Mucosa of descending colon (tissue), 3 donors: ENCODE data around the gene TRA2A. TPM values are rescaled to one million over a fixed set of nuclear protein-coding genes. Genes with fewer than 3 reads are reported as not detected.

ENCODE experiments used
- ATAC-seq: fragments of 200-7000 bp; cut with Tn5 transposase; one replicate; pipeline ENCODE4 v1.9.1; 2020; ENCODE audit warnings: mild to moderate bottlenecking, moderate library complexity
- DNase-seq, 3 donors: peaks; one replicate each; pipeline ENCODE4 v3.0.0-alpha.2; 2020
- H3K36me3 ChIP-seq: fragments of 200-600 bp; one replicate; pipeline ENCODE4 v1.8.0; 2021; ENCODE audit warnings: low read depth, mild to moderate bottlenecking
- H3K4me1 ChIP-seq: fragments of 200-600 bp; one replicate; pipeline ENCODE4 v1.8.0; 2021; ENCODE audit warnings: low read depth, mild to moderate bottlenecking
- H3K4me3 ChIP-seq: fragments of 200-600 bp; one replicate; pipeline ENCODE4 v1.8.0; 2021; ENCODE audit warnings: mild to moderate bottlenecking
- H3K9me3 ChIP-seq: fragments of 200-600 bp; one replicate; pipeline ENCODE4 v1.8.0; 2021; ENCODE audit warnings: mild to moderate bottlenecking
- intact Hi-C, 2 donors: fragments of 100-400 bp; cut with DNase I in 1 of 2; cut with micrococcal nuclease in 1 of 2; formaldehyde crosslinking; loops; one replicate each; pipeline versions ENCODE4 v1.11.0 to v1.11.1; 2022; cut with DNase I, micrococcal nuclease
- total RNA-seq, 3 donors: library from RNA; stranded (reverse); fragmentation: NEBNext Ultra II Directional in 2 of 3; extraction: Animal tissue kit (Norgen Biotek cat#: 25700) in 2 of 3; gene quantifications; one replicate each; pipeline versions ENCODE4 v1.2.1 to v1.2.4, GENCODE V29; 2021 to 2023
- TF ChIP-seq, protein P1 (sequence below): fragments of 200-600 bp; IDR thresholded peaks from one replicate; pipeline ENCODE4 v1.8.0; 2022; ENCODE audit warnings: antibody characterized with exemption, mild to moderate bottlenecking
- donor health status: DM: no; HTN: no; CAD: no; lungs with moderate emphysema.
- donor health status: DM: no; HTN: no; CAD: no.
- donor health status: DM: no; HTN: yes; CAD: no.

The TRA2A gene
- total RNA-seq, 3 donors from 2014 or later = 74.6 to 79.3 (median 76.8) TPM

DNA sequence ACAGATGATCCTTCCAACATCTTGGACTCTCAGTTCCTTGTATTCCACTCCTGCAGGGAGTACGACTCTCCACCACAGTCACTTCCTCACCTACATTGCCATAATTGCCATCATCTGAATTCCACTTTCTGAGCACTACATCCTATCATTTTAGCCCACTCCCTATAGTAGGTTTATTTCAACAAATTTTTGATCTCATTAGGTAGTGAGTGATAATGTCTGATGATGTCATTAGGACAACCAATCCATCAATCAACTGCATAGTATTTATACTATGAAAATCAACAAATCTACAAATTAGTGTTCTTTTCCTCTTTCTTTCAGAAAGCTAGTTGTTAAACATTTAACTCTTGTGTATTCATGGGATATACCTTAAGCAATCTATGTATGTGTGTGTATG lies 13.7 kb upstream of the TRA2A start:
- Histone ChIP-seq H3K9me3 (no peaks in the 10 kb centered on the region), H3K4me1 (no peaks in the 10 kb centered on the region), H3K36me3 (no peaks in the 10 kb centered on the region), H3K4me3 (no peak overlapping the region)
- ATAC-seq (no peak), DNase-seq (no peak)
- TF ChIP-seq, protein P1, sequence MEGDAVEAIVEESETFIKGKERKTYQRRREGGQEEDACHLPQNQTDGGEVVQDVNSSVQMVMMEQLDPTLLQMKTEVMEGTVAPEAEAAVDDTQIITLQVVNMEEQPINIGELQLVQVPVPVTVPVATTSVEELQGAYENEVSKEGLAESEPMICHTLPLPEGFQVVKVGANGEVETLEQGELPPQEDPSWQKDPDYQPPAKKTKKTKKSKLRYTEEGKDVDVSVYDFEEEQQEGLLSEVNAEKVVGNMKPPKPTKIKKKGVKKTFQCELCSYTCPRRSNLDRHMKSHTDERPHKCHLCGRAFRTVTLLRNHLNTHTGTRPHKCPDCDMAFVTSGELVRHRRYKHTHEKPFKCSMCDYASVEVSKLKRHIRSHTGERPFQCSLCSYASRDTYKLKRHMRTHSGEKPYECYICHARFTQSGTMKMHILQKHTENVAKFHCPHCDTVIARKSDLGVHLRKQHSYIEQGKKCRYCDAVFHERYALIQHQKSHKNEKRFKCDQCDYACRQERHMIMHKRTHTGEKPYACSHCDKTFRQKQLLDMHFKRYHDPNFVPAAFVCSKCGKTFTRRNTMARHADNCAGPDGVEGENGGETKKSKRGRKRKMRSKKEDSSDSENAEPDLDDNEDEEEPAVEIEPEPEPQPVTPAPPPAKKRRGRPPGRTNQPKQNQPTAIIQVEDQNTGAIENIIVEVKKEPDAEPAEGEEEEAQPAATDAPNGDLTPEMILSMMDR = no peak
- intact Hi-C loops = no loop called here

DNA sequence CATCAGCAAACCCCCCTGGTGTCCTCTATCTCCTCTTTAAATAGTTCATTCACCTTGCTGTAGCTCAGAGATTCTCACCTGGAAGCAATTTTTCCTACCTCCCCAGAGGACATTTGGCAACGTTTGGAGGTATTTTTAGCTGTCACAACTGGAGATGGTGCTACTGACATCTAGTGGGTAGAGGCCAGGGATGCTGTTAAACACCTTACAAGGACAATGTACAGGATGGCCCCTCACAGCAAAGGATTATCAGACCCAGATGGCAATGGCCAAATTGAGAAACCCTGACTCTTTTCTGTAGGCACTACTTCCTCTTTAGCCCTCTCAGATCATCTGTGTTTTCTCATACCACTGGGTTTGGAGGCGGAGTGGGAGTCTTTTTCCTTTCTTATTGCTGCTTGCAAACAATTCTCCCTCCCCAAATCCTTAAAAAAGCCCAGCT lies 13.2 kb upstream of the TRA2A start:
- H3K4me1 ChIP-seq = no peaks in the 10 kb centered on the region
- TF ChIP-seq, protein P1 = no peak
- intact Hi-C loops = no loop called here
- no peaks in the 10 kb centered on the region for H3K36me3 ChIP-seq
- ATAC-seq (peak; percentile 59), DNase-seq (peak in 1 of 3 donors; percentile 31)
- H3K9me3 ChIP-seq = no peaks in the 10 kb centered on the region
- no peak overlapping the region for H3K4me3 ChIP-seq

DNA sequence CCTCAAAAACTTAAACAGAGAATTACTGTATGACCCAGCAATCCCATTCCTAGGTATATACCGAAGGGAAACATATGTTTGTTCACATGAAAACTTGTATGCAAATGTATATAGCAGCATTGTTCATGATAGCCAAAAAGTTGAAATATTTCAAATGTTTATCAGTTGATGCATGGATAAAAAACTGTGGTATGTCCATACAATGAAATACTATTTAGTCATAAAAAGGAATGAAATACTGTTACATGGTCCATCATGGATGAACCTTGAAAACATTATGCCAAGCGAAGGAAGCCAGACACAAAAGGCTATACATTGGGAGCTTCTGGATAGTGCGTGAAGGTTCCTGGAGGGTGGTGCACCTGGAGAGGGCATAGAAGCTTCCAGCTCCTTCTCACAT lies 11.0 kb upstream of the TRA2A start:
- TF ChIP-seq, protein P1 = no peak
- no peak for DNase-seq
- peaks cover 4% of the 10 kb centered on the region for H3K4me1 ChIP-seq
- H3K4me3 ChIP-seq = no peak overlapping the region
- no peaks in the 10 kb centered on the region for H3K36me3 ChIP-seq
- no peak for ATAC-seq
- intact Hi-C loops = no loop called here
- no peaks in the 10 kb centered on the region for H3K9me3 ChIP-seq

- DNase-seq = no peak
- intact Hi-C loops = no loop called here
- TF ChIP-seq, protein P1 = no peak
- peak; percentile 41 for ATAC-seq
- Histone ChIP-seq H3K9me3 (no peaks in the 10 kb centered on the region), H3K36me3 (no peaks in the 10 kb centered on the region), H3K4me1 (peaks cover 4% of the 10 kb centered on the region), H3K4me3 (no peak overlapping the region)
Observed at GRCh38 chr7:23539494-23539907, 7.7 kb upstream of the TRA2A start.

DNA sequence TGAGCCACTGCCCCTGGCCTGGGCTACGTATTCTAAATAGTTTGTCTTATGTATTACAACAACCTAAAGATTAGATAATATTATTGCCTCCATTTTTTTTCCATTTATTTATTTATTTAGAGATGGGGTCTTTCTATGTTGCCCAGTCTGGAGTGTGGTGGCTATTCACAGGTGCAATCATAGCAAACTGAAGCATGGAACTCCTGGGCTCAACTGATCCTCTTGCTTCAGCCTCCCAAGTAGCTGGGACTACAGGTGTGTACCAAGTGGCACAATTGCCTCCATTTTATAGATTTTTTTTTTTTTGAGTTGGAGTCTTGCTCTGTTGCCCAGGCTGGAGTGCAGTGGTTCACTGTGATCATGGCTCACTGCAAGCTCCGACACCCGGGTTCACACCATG lies 6.5 kb upstream of the TRA2A start:
- TF ChIP-seq, protein P1 = no peak
- ATAC-seq = no peak
- DNase-seq = no peak
- Histone ChIP-seq H3K4me1 (peaks cover 4% of the 10 kb centered on the region), H3K9me3 (no peaks in the 10 kb centered on the region), H3K36me3 (no peaks in the 10 kb centered on the region), H3K4me3 (no peak overlapping the region)
- intact Hi-C loops = no loop called here

GRCh38 chr7:23533238-23533604 lies 1.4 kb upstream of the TRA2A start:
- TF ChIP-seq, protein P1 = no peak
- DNase-seq (no peak), ATAC-seq (no peak)
- no peaks in the 10 kb centered on the region for H3K36me3 ChIP-seq
- H3K4me1 ChIP-seq = peaks cover 17% of the 10 kb centered on the region
- no peak overlapping the region for H3K4me3 ChIP-seq
- intact Hi-C loops = no loop called here
- H3K9me3 ChIP-seq = no peaks in the 10 kb centered on the region
